ENCODE data around the gene SRPK2.
"Not testable (repeated sequence)": the region's sequence is repeated elsewhere in the genome, so short reads cannot be mapped to it uniquely, and the experiment has no call there.

Gene SRPK2

GRCh38 chr7:105297309-105297708, 91.4 kb downstream of the SRPK2 start:
- no peak for DNase-seq

DNA sequence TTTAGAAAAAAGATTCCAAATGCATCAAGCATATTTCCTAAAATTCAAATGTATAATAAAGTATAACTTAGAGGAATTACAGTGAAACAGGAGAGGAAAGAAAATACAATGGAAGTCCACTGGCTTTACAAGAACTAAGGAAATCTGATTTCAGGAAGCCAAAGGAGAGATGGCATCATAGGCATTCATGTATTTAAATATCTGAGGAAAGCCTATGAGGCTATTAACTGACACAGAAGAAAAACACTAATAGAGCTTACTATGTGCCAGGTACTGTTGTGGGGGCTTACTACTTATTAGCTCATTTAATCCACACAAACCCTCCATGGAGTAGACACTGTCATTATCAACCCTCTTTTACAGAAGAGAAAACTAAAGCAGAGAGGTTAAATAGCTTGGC, 92.2 kb downstream of the SRPK2 start:
- no peak for DNase-seq

GRCh38 chr7:105295596-105296352, 92.9 kb downstream of the SRPK2 start:
- DNase-seq: no peak

- DNase-seq: not testable (repeated sequence)
Observed at GRCh38 chr7:105294482-105294881, 94.2 kb downstream of the SRPK2 start.

DNA sequence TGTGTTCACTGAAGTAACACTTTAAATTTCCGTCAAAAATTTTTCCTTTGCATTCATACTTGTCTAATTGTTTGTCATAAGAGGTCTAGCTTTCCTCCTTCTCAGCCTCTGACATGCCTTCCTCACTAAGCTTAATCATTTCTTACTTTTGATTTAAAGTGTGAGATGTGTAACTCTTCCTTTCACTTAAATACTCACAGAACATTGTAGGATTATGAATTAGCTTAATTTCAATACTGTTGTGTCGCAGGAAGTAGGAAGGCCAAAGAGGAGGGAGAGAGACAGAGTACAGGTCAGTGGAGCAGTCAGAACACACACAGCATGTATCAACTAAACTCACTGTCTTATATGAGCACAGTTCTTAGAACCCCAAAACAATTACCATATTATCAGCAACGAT, 99.0 kb downstream of the SRPK2 start:
- DNase-seq: no peak

GRCh38 chr7:105286441-105286840, 102.3 kb downstream of the SRPK2 start:
- DNase-seq: no peak

DNA sequence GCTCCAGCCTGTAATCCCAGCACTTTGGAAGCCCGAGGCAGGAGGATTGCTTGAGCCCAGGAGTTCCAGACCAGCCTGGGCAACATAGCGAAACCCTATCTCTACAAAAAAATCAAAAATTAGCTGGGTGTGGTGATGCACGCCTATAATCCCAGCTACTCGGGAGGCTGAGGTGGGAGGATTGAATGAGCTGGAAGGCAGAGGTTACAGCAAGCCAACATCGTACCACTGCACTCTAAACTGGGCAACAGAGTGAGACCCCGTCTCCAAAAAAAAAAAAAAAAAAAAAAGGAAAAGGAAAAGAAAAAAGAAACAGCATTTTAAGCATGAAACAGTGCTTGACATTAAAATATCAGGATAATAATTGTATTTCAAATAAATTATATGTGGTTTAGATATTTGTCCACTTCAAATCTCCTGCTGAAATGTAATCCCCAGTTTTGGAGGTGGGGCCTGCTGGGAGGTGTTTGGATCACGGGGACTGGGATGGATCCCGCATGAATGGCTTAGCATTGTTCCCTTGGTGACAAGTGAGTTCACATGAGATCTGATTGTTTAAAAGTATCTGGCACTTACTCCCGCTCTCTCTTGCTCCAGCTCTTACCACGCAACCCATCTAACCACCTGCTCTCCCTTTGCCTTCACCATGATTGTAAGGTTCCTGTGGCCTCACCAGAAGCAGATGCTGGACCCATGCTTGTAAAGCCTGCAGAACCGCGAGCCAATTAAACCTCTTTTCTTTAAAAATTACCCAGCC, 103.4 kb downstream of the SRPK2 start:
- DNase-seq: no peak

DNA sequence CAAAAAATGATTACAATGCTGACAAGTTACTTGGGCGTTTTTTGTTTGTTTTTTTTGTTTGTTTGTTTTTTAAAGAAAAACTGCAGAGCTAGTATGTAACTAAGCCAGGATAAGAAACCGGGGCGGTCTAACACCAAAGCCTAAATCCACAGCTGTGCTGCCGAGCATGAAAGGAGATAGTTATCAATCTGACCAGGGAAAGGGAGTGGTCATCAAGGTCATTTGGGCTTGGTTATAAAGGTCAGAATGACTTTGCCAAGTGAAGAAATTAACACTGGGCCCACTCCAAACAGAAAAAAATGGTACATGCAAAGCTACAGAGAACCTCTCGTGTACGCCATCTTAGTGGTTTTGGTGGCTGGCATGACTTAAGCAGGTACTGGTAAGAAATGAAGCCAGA, 104.7 kb downstream of the SRPK2 start:
- DNase-seq: no peak

DNA sequence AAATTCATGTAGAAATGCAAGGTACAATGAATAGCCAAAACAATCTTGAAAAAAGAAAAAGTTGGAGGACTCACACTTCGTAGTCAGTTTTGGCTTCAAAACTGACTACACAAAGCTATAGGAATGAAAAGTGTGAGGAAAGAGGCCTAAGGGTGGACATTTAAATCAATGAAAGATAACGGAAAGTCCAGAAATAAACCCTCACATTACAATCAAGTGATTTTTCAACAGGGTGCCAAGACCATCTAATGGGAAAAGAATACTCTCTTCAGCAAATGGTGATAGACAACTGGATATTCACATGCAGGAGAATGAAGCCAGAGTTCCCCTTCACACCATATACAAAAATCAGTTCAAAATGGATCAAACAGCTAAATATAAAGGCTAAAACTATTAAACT, 106.8 kb downstream of the SRPK2 start:
- no peak for DNase-seq

DNA sequence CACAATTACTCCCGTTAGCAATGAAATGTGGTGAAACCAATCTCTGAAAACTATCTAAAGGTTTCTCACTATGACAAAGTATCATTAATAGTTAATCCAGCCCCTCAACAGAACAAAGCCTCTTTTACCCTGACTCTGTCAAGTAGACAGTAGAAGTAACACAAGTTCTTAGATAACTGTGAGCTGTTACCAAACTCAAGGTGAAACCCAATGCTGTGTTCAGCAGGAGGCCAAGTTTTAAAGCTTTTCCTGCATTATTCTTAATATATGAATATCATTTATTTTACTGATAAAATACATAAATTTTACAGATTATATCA, 109.1 kb downstream of the SRPK2 start:
- no peak for DNase-seq

- DNase-seq: no peak
Observed at GRCh38 chr7:105278973-105279687, 109.6 kb downstream of the SRPK2 start.

GRCh38 chr7:105278565-105278964, 110.2 kb downstream of the SRPK2 start:
- no peak for DNase-seq

GRCh38 chr7:105277341-105277740, 111.4 kb downstream of the SRPK2 start:
- no peak for DNase-seq

DNA sequence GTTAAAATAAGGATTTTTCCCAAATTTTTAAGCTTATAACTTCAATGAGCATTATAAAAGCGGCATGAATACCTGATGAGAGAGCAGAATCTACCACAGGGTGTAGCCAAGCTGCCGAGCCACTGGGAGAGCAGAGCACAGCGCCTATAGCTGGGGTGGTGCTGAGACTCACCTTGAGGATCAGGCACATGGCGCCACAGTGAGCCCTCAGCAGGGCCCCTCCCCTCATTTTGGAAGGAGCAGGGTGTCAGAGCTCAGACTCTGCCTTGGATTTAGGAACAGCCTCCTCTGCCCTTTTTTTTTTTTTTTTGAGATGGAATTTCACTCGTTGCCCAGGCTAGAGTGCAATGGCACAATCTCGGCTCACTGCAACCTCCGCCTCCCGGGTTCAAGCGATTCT, 118.6 kb downstream of the SRPK2 start:
- no peak for DNase-seq

- no peak for DNase-seq
Observed at GRCh38 chr7:105269397-105269796, 119.3 kb downstream of the SRPK2 start.

- DNase-seq: peak; percentile 15 to 70
Observed at GRCh38 chr7:105268511-105269392, 120.0 kb downstream of the SRPK2 start.

DNA sequence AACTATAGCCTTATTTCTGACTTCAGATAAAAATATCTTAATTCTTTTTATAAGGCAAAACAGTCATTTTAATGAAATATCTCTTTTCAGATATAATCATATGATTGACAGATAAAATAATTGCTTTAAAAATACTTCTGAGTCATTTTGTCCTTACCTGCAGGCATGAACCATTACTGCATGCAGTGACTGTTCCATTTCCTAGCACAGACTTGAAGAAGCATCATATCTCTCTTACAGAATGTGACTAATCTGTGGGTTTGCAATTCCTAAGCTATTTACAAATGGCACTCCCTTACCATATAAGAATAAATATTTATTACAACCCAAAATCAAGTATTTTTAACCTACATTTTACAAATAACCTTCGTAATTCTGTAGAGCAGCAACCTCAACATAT, 120.7 kb downstream of the SRPK2 start:
- DNase-seq: no peak

GRCh38 chr7:105267244-105267643, 121.5 kb downstream of the SRPK2 start:
- DNase-seq: no peak

- DNase-seq: no peak
Observed at GRCh38 chr7:105264707-105265106, 124.0 kb downstream of the SRPK2 start.

GRCh38 chr7:105261689-105262088, 127.0 kb downstream of the SRPK2 start:
- no peak for DNase-seq

DNA sequence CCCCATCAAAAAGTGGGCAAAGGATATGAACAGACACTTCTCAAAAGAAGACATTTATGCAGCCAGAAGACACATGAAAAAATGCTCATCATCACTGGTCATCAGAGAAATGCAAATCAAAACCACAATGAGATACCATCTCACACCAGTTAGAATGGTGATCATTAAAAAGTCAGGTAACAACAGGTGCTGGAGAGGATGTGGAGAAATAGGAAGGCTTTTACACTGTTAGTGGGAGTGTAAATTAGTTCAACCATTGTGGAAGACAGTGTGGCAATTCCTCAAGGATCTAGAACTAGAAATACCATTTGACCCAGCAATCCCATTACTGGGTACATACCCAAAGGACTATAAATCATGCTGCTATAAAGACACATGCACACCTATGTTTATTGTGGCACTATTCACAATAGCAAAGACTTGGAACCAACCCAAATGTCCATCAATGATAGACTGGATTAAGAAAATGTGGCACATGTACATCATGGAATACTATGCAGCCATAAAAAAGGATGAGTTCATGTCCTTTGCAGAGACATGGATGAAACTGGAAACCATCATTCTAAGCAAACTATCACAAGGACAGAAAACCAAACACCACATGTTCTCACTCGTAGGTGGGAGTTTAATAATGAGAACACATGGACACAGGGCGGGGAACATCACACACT, 128.4 kb downstream of the SRPK2 start:
- not testable (repeated sequence) for DNase-seq

- not testable (repeated sequence) for DNase-seq
Observed at GRCh38 chr7:105258919-105259318, 129.8 kb downstream of the SRPK2 start.

Measured in NCI-H2081 (cell line).